A549 (cell line): Measurements from ENCODE around the gene VPS51. TPM values are rescaled to one million over a fixed set of nuclear protein-coding genes. Genes with fewer than 3 reads are reported as not detected.

Source experiments
- ATAC-seq, 2 experiments: fragments of 200-7000 bp in 1 of 2; fragments of >200 bp in 1 of 2; cut with Nextera tagmentation in 1 of 2; cut with Tn5 transposase in 1 of 2; 3 replicates each; pipeline versions ENCODE4 v1.8.0 to v1.9.1; 2018 to 2020; ENCODE audit warnings: mild to moderate bottlenecking in 1 of 2, moderate library complexity in 1 of 2
- CTCF ChIA-PET: fragments of 300-600 bp; sonication (Branson Sonifier 250); formaldehyde crosslinking; extraction: SDS; loops from one replicate; lab custom pipeline; 2021; ENCODE audit warnings: antibody characterized with exemption, inconsistent platforms; lab: Yijun Ruan, JAX
- POLR2A ChIA-PET: fragments of 350-600 bp; formaldehyde crosslinking; extraction: SDS; loops from one replicate; lab custom pipeline; 2021; ENCODE audit warnings: antibody characterized with exemption, inconsistent platforms; lab: Yijun Ruan, JAX
- DNase-seq, 2 experiments: peaks; one replicate each; pipeline versions ENCODE4 v3.0.0 to v3.0.0-alpha.2; 2011 to 2016; ENCODE audit warnings: low read depth in 1 of 2, low spot score in 1 of 2
- FAIRE-seq: peaks from 2 replicates; lab custom pipeline; 2011; peaks lifted over from hg19 to GRCh38; lab: Jason Lieb, UNC
- H3K27ac ChIP-seq, 2 experiments: fragments of >200 bp; sonication (Bioruptor Twin); formaldehyde crosslinking; 3 replicates each; pipeline ENCODE4 v1.5.1; 2016 to 2017
- H3K4me1 ChIP-seq: fragments of >200 bp; sonication (Bioruptor Twin); formaldehyde crosslinking; 3 replicates; pipeline ENCODE4 v1.6.1; 2016
- H3K4me2 ChIP-seq: fragments of >200 bp; sonication (Bioruptor Twin); formaldehyde crosslinking; 3 replicates; pipeline ENCODE4 v1.6.1; 2016
- H3K4me3 ChIP-seq: fragments of >200 bp; sonication (Bioruptor Twin); formaldehyde crosslinking; 3 replicates; pipeline ENCODE4 v1.5.1; 2016
- H3K9me3 ChIP-seq: fragments of >200 bp; sonication (Bioruptor Twin); formaldehyde crosslinking; 3 replicates; pipeline ENCODE4 v1.6.1; 2016
- CBX2 ChIP-seq: fragments of 200-600 bp; sonication (generic); IDR thresholded peaks from 2 replicates; pipeline ENCODE4 v1.6.1; 2016; ENCODE audit warnings: low read depth, mild to moderate bottlenecking, borderline replicate concordance
- CBX8 ChIP-seq: fragments of 200-600 bp; sonication (generic); IDR thresholded peaks from 2 replicates; pipeline ENCODE4 v1.6.1; 2016
- CHD2 ChIP-seq: fragments of 150-350 bp; IDR thresholded peaks from 2 replicates; pipeline ENCODE4 v1.6.1; 2014; ENCODE audit warnings: low read length; ENCODE audit not compliant: partially characterized antibody
- EHF ChIP-seq: fragments of 250-450 bp; sonication (Bioruptor Pico); IDR thresholded peaks from 2 replicates; pipeline ENCODE4 v1.5.0; 2020; ENCODE audit warnings: mild to moderate bottlenecking
- EHMT2 ChIP-seq: fragments of 200-600 bp; sonication (generic); IDR thresholded peaks from 2 replicates; pipeline ENCODE4 v1.6.1; 2016; ENCODE audit warnings: antibody characterized with exemption, low read depth, mild to moderate bottlenecking, moderate library complexity
- FOSL2 ChIP-seq, 2 experiments: fragments of 450-650 bp in 1 of 2; fragments of >200 bp in 1 of 2; sonication (Bioruptor Twin) in 1 of 2; formaldehyde crosslinking; IDR thresholded peaks; 2 replicates each; pipeline versions ENCODE4 v1.5.0 to v1.6.1; 2016 to 2020; ENCODE audit warnings: mild to moderate bottlenecking in 1 of 2, moderate library complexity in 1 of 2
- FOXS1 ChIP-seq: fragments of 250-450 bp; sonication (Bioruptor Pico); IDR thresholded peaks from 2 replicates; pipeline ENCODE4 v1.5.0; 2020; ENCODE audit warnings: mild to moderate bottlenecking, moderate library complexity
- HDAC2 ChIP-seq: fragments of 200-600 bp; sonication (generic); IDR thresholded peaks from 2 replicates; pipeline ENCODE4 v1.6.1; 2016
- HOXA7 ChIP-seq: fragments of 250-450 bp; sonication (Bioruptor Pico); IDR thresholded peaks from 2 replicates; pipeline ENCODE4 v1.5.0; 2020; ENCODE audit warnings: mild to moderate bottlenecking, moderate library complexity
- JUN ChIP-seq, 2 experiments: fragments of >200 bp; sonication (Bioruptor Twin); formaldehyde crosslinking; IDR thresholded peaks; 2 replicates in 1 of 2; 3 replicates in 1 of 2; pipeline ENCODE4 v1.6.1; 2016 to 2017
- MYC ChIP-seq: IDR thresholded peaks from 2 replicates; pipeline ENCODE4 v1.6.1; 2012; ENCODE audit warnings: mild to moderate bottlenecking, inconsistent platforms, low read length, improper control_type of control experiment, borderline replicate concordance
- PHF8 ChIP-seq: fragments of 200-600 bp; sonication (generic); IDR thresholded peaks from 2 replicates; pipeline ENCODE4 v1.6.1; 2016; ENCODE audit warnings: low read depth, mild to moderate bottlenecking, antibody characterized with exemption, moderate library complexity, borderline replicate concordance
- POLR2A ChIP-seq: IDR thresholded peaks from 2 replicates; pipeline ENCODE4 v1.6.1; 2012; ENCODE audit warnings: mild to moderate bottlenecking, low read length
- RNF2 ChIP-seq: fragments of 200-600 bp; sonication (generic); IDR thresholded peaks from 2 replicates; pipeline ENCODE4 v1.6.1; 2016; ENCODE audit warnings: low read depth, mild to moderate bottlenecking, antibody characterized with exemption, moderate library complexity, borderline replicate concordance
- SMC3 ChIP-seq: fragments of >200 bp; sonication (Bioruptor Twin); formaldehyde crosslinking; IDR thresholded peaks from 3 replicates; pipeline ENCODE4 v1.6.1; 2018; ENCODE audit warnings: inconsistent platforms
- ZNF302 ChIP-seq: fragments of 250-450 bp; sonication (Bioruptor Pico); IDR thresholded peaks from 2 replicates; pipeline ENCODE4 v1.9.0; 2021; ENCODE audit warnings: inconsistent platforms, mild to moderate bottlenecking, moderate library complexity
- ZSCAN20 ChIP-seq: fragments of 250-450 bp; sonication (Bioruptor Pico); IDR thresholded peaks from 2 replicates; pipeline ENCODE4 v1.8.0; 2022; ENCODE audit warnings: mild to moderate bottlenecking, moderate library complexity
- WGBS: methylation state at CpG from one replicate; pipeline ENCODE4 v1.1.6; 2017; ENCODE audit errors: missing lambda C conversion rate; 5-methylcytosine and 5-hydroxymethylcytosine counted together
- polyA plus RNA-seq, 4 experiments: library from polyadenylated mRNA; depleted of rRNA in 3 of 4; stranded (reverse); fragments of >200 nt; fragmentation: RNase III in 1 of 4; extraction: RNeasy Plus Mini Kit Qiagen cat#74134 plus additional on column Dnase treatment in 1 of 4; gene quantifications; 2 replicates in 3 of 4; 3 replicates in 1 of 4; pipeline ENCODE4 v1.2.3, GENCODE V29; 2011 to 2017
- TF ChIP-seq, protein P1 (sequence below): fragments of 150-350 bp; IDR thresholded peaks from 2 replicates; pipeline ENCODE4 v1.6.1; 2014; ENCODE audit warnings: low read depth, mild to moderate bottlenecking, low read length
- TF ChIP-seq, protein P2 (sequence below): IDR thresholded peaks from 2 replicates; pipeline ENCODE4 v1.6.1; 2012
- TF ChIP-seq, protein P3 (sequence below): fragments of 200-600 bp; sonication (generic); IDR thresholded peaks from 2 replicates; pipeline ENCODE4 v1.6.1; 2016; ENCODE audit warnings: antibody characterized with exemption, mild to moderate bottlenecking, moderate library complexity
- TF ChIP-seq, protein P4 (sequence below): fragments of >200 bp; sonication (Bioruptor Twin); formaldehyde crosslinking; IDR thresholded peaks from 3 replicates; pipeline ENCODE4 v1.5.1; 2016
- TF ChIP-seq, protein P5 (sequence below): fragments of >200 bp; sonication (Bioruptor Twin); formaldehyde crosslinking; IDR thresholded peaks from 2 replicates; pipeline ENCODE4 v1.6.1; 2016

Gene VPS51
- polyA plus RNA-seq, 2 of the 4 experiments (the other 2 are of a cell fraction) = 37.2 to 51.0 TPM

DNA sequence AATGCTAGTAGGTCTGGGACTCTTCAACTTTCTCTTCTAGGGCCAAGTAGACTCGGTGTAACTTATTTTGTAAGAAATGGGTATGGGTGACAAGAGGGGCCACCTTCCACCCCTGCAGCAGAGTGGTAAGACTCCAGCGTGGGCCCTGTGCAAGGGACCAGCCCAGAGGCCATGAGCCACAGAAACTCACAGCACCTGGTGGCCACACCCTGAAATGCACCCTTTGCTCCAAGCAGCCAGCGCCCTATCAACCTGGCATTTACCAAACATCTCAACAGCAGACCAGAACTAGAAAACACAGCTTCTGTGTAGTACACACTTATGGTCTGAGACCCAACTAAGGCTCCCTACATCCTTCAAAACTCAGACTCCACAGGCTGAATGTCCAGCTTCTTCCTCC lies 17.9 kb upstream of the VPS51 start (continued):
- TF ChIP-seq, protein P1, sequence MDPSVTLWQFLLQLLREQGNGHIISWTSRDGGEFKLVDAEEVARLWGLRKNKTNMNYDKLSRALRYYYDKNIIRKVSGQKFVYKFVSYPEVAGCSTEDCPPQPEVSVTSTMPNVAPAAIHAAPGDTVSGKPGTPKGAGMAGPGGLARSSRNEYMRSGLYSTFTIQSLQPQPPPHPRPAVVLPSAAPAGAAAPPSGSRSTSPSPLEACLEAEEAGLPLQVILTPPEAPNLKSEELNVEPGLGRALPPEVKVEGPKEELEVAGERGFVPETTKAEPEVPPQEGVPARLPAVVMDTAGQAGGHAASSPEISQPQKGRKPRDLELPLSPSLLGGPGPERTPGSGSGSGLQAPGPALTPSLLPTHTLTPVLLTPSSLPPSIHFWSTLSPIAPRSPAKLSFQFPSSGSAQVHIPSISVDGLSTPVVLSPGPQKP = no peak
- TF ChIP-seq FOXS1 (no peak), CHD2 (no peak), HDAC2 (no peak), SMC3 (peak; percentile 55), CBX2 (no peak), FOSL2 (IDR thresholded peaks at IDR 0.05) (no peak), FOSL2 (CRISPR knock-in tag; IDR thresholded peaks at IDR 0.05) (no peak), MYC (0 out of 2 replicates have a peak, but pooled peaks have one; percentile 49), CBX8 (no peak), POLR2A (no peak), ZSCAN20 (CRISPR knock-in tag) (no peak), EHF (CRISPR knock-in tag) (no peak)
- TF ChIP-seq, protein P2, sequence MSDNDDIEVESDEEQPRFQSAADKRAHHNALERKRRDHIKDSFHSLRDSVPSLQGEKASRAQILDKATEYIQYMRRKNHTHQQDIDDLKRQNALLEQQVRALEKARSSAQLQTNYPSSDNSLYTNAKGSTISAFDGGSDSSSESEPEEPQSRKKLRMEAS = no peak
- TF ChIP-seq, protein P3, sequence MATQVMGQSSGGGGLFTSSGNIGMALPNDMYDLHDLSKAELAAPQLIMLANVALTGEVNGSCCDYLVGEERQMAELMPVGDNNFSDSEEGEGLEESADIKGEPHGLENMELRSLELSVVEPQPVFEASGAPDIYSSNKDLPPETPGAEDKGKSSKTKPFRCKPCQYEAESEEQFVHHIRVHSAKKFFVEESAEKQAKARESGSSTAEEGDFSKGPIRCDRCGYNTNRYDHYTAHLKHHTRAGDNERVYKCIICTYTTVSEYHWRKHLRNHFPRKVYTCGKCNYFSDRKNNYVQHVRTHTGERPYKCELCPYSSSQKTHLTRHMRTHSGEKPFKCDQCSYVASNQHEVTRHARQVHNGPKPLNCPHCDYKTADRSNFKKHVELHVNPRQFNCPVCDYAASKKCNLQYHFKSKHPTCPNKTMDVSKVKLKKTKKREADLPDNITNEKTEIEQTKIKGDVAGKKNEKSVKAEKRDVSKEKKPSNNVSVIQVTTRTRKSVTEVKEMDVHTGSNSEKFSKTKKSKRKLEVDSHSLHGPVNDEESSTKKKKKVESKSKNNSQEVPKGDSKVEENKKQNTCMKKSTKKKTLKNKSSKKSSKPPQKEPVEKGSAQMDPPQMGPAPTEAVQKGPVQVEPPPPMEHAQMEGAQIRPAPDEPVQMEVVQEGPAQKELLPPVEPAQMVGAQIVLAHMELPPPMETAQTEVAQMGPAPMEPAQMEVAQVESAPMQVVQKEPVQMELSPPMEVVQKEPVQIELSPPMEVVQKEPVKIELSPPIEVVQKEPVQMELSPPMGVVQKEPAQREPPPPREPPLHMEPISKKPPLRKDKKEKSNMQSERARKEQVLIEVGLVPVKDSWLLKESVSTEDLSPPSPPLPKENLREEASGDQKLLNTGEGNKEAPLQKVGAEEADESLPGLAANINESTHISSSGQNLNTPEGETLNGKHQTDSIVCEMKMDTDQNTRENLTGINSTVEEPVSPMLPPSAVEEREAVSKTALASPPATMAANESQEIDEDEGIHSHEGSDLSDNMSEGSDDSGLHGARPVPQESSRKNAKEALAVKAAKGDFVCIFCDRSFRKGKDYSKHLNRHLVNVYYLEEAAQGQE = no peak

DNA sequence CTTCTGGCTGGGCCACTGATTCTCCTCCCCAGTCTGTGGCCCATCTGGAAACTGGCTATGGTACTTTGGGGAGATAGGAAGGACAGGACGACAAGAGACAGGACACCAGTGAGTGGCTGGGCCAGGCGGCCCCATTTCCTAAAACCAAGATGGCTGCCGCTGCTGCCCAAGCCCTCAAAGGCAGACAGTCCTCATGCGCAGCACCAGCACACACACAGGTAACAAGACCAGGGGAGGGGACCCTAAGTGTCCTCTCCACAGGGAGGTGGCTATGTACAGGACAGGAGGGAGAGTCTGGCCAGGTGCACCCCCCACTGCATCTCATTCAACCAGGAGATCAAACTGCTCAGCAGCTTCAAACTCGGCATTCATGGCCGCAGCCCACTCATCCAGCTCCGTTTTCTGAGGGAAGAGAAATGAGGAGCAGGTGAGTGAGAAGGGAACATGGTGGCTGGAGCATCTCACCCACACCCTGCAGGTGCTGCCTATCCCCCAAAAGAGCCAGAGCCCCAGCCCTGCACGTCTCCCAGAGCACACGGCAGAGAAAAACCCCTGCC lies 17.1 kb upstream of the VPS51 start:
- H3K4me2 ChIP-seq = 0 out of 3 replicates have a peak overlapping the region, but pooled peaks have one; percentile 11
- TF ChIP-seq, protein P2 = no peak
- TF ChIP-seq JUN (IDR thresholded peaks at IDR 0.05) = no peak
- 84% methylated on average over 9 of the region's 9 CpGs for WGBS
- H3K9me3 ChIP-seq = no peaks in the 10 kb centered on the region
- H3K4me3 ChIP-seq = no peak overlapping the region
- peaks cover 29% of the 10 kb centered on the region for H3K4me1 ChIP-seq
- ChIA-PET CTCF (interaction anchor here (0.5 to 5.5 kb wide), 19 partner anchors 9 to 1861 kb away, joined by 3 to 35 read pairs (median 4); partner anchors contain the start of genes ARL2, NAALADL1 and TM7SF2), POLR2A (no interaction called here)
- H3K27ac ChIP-seq = peak overlapping the region in 1 of 2 experiments; percentile 22; a peak in 1 of 6 replicates
- DNase-seq = no peak
- ATAC-seq = no peak
- FAIRE-seq = no peak

DNA sequence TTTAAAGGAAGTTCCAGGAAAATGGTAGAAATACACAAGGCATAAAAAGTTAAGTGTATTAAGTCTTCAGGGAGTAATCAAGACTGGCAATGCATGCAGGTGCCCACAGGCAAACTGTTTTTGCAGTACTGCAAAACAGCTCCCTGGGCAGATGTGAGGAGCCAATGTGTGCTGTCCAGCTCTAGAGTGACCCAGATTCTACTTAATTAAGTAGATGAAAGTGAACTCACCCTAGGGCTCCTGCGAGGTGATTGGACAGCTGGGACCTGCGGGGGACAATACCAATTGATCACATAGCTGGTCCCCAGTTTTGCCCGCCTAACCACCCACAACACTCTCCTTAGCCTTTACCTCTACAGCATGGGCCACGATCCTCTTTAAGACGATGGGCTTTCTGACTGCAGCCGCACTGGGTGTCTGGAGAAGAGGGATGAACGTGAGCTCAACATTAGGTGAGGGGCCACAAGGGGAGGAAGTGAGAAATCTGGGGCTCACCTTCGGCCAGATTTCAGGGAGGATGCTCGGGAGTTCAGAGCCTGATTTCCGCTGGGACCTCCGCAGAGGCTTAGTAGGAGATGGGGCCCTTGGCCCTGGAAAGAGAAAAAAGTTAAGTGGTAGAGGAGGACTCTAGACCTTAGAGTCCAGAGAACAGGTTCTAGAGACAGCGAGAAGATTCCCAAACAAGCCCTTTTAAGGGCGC lies 12.7 kb upstream of the VPS51 start:
- 2% methylated on average over 13 of the region's 13 CpGs for WGBS
- DNase-seq = no peak
- POLR2A ChIA-PET = no interaction called here
- Histone ChIP-seq H3K4me2 (peak overlapping the region; percentile 89), H3K4me3 (peak overlapping the region; percentile 82), H3K9me3 (no peaks in the 10 kb centered on the region), H3K27ac (peak overlapping the region; percentile 85 to 90), H3K4me1 (peaks cover 32% of the 10 kb centered on the region)
- no peak for FAIRE-seq
- CTCF ChIA-PET = interaction anchor here (0.7 to 2.8 kb wide), 9 partner anchors 11 to 88 kb away, joined by 3 to 12 read pairs (median 4); partner anchors contain the start of genes ARL2, TM7SF2 and ZNHIT2
- TF ChIP-seq CHD2 (no peak), ZNF302 (no peak), RNF2 (no peak), PHF8 (no peak), HOXA7 (no peak), EHMT2 (no peak), CBX2 (no peak)
- TF ChIP-seq, protein P4, sequence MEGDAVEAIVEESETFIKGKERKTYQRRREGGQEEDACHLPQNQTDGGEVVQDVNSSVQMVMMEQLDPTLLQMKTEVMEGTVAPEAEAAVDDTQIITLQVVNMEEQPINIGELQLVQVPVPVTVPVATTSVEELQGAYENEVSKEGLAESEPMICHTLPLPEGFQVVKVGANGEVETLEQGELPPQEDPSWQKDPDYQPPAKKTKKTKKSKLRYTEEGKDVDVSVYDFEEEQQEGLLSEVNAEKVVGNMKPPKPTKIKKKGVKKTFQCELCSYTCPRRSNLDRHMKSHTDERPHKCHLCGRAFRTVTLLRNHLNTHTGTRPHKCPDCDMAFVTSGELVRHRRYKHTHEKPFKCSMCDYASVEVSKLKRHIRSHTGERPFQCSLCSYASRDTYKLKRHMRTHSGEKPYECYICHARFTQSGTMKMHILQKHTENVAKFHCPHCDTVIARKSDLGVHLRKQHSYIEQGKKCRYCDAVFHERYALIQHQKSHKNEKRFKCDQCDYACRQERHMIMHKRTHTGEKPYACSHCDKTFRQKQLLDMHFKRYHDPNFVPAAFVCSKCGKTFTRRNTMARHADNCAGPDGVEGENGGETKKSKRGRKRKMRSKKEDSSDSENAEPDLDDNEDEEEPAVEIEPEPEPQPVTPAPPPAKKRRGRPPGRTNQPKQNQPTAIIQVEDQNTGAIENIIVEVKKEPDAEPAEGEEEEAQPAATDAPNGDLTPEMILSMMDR = no peak
- TF ChIP-seq, protein P5, sequence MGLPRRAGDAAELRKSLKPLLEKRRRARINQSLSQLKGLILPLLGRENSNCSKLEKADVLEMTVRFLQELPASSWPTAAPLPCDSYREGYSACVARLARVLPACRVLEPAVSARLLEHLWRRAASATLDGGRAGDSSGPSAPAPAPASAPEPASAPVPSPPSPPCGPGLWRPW = no peak
- ATAC-seq = peak; percentile 4 to 12; a peak in 3 of 6 replicates
